Body of pancreas (tissue), 4 donors: Measurements from ENCODE around the gene MRPL16.

ENCODE experiments used
- POLR2A ChIP-seq, 3 donors: fragments of 450-650 bp; IDR thresholded peaks; one replicate each; pipeline ENCODE4 v1.6.1; 2016; ENCODE audit warnings: antibody characterized with exemption in 3 of 3, mild to moderate bottlenecking in 2 of 3
- TF ChIP-seq, protein P1 (sequence below), 7 experiments: fragments of 450-650 bp in 4 of 7; fragments of 200-600 bp in 3 of 7; sonication (generic) in 3 of 7; IDR thresholded peaks; one replicate each; pipeline ENCODE4 v1.5.1; 2016 to 2019; ENCODE audit warnings: antibody characterized with exemption in 7 of 7

GRCh38 chr11:59767225-59767611 is 43.4 kb downstream of the MRPL16 start:
- no peak for TF ChIP-seq POLR2A (IDR thresholded peaks at IDR 0.05)
- TF ChIP-seq, protein P1, sequence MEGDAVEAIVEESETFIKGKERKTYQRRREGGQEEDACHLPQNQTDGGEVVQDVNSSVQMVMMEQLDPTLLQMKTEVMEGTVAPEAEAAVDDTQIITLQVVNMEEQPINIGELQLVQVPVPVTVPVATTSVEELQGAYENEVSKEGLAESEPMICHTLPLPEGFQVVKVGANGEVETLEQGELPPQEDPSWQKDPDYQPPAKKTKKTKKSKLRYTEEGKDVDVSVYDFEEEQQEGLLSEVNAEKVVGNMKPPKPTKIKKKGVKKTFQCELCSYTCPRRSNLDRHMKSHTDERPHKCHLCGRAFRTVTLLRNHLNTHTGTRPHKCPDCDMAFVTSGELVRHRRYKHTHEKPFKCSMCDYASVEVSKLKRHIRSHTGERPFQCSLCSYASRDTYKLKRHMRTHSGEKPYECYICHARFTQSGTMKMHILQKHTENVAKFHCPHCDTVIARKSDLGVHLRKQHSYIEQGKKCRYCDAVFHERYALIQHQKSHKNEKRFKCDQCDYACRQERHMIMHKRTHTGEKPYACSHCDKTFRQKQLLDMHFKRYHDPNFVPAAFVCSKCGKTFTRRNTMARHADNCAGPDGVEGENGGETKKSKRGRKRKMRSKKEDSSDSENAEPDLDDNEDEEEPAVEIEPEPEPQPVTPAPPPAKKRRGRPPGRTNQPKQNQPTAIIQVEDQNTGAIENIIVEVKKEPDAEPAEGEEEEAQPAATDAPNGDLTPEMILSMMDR (IDR thresholded peaks at IDR 0.05), result no peak
